SK-N-SH (cell line): ENCODE results near the gene MYBPH.

Source experiments
- CTCF ChIP-seq: fragments of 200-600 bp; sonication (generic); IDR thresholded peaks from 2 replicates; pipeline ENCODE4 v1.6.1; 2017; ENCODE audit warnings: antibody characterized with exemption, mild to moderate bottlenecking, moderate library complexity
- ELF1 ChIP-seq: IDR thresholded peaks from 2 replicates; pipeline ENCODE4 v1.4.0; 2012
- EP300 ChIP-seq, 2 experiments: IDR thresholded peaks; 2 replicates each; pipeline versions ENCODE4 v1.4.0 to v1.6.1; 2012; ENCODE audit warnings: borderline replicate concordance in 1 of 2, low read depth in 1 of 2, low read length in 1 of 2
- EZH2phosphoT487 ChIP-seq: fragments of 200-600 bp; sonication (generic); IDR thresholded peaks from 2 replicates; pipeline ENCODE4 v1.6.1; 2017; ENCODE audit warnings: low read depth, mixed run types, mild to moderate bottlenecking, antibody characterized with exemption, moderate library complexity, borderline replicate concordance
- GABPA ChIP-seq: IDR thresholded peaks from 2 replicates; pipeline ENCODE4 v1.4.0; 2012; ENCODE audit warnings: low read depth, mild to moderate bottlenecking
- IRF3 ChIP-seq: fragments of 150-350 bp; IDR thresholded peaks from 2 replicates; pipeline ENCODE4 v1.6.1; 2016; ENCODE audit warnings: mild to moderate bottlenecking, low read depth, low read length
- MEF2A ChIP-seq: IDR thresholded peaks from 2 replicates; pipeline ENCODE4 v1.4.0; 2012; ENCODE audit warnings: low read depth, borderline replicate concordance
- POLR2AphosphoS5 ChIP-seq: IDR thresholded peaks from 2 replicates; pipeline ENCODE4 v1.6.1; 2012; ENCODE audit warnings: low read depth, low read length
- TAF1 ChIP-seq: IDR thresholded peaks from 2 replicates; pipeline ENCODE4 v1.6.1; 2012; ENCODE audit warnings: low read depth, mild to moderate bottlenecking, low read length, moderate library complexity, borderline replicate concordance
- USF1 ChIP-seq: IDR thresholded peaks from 2 replicates; pipeline ENCODE4 v1.4.0; 2012; ENCODE audit warnings: low read depth, borderline replicate concordance
- ZBTB33 ChIP-seq: IDR thresholded peaks from 2 replicates; pipeline ENCODE4 v1.4.0; 2012; ENCODE audit warnings: low read depth, borderline replicate concordance

- no peak for TF ChIP-seq CTCF
- no peak for TF ChIP-seq TAF1
- TF ChIP-seq MEF2A: no peak
- no peak for TF ChIP-seq EP300 (IDR thresholded peaks at IDR 0.05; ENCODE audit: borderline replicate concordance in 1 of 2, low read depth in 1 of 2, low read length in 1 of 2)
- no peak for TF ChIP-seq ZBTB33
- TF ChIP-seq USF1: no peak
- no peak for TF ChIP-seq GABPA
- no peak for TF ChIP-seq ELF1
- no peak for TF ChIP-seq POLR2AphosphoS5
- no peak for TF ChIP-seq EZH2phosphoT487
- TF ChIP-seq IRF3: no peak
Observed at GRCh38 chr1:203150511-203151297, 24.9 kb downstream of the MYBPH start.
